Dermis blood vessel endothelial cell (primary cell): ENCODE measurements around the gene KCNMA1. TPM values are rescaled to one million over a fixed set of nuclear protein-coding genes. Genes with fewer than 3 reads are reported as not detected.
"Not testable (repeated sequence)": the region's sequence is repeated elsewhere in the genome, so short reads cannot be mapped to it uniquely, and the experiment has no call there.

Experiments
- DNase-seq: peaks from one replicate; pipeline ENCODE4 v3.0.0; 2010
- total RNA-seq: library from RNA; depleted of rRNA; stranded (reverse); fragments of >200 nt; gene quantifications from 2 replicates; pipeline ENCODE4 v1.2.3, GENCODE V29; 2014

KCNMA1 gene
- total RNA-seq, 1 donor from 2014 or later = under 0.01 TPM

- DNase-seq = no peak
These were observed 109.8 kb downstream of the KCNMA1 start for GRCh38 chr10:77527839-77528238.

GRCh38 chr10:77526868-77527617, 110.6 kb downstream of the KCNMA1 start:
- DNase-seq = no peak

GRCh38 chr10:77524281-77524711, 113.3 kb downstream of the KCNMA1 start:
- DNase-seq = no peak

GRCh38 chr10:77522268-77522809, 115.3 kb downstream of the KCNMA1 start:
- DNase-seq = no peak

- no peak for DNase-seq
These were observed 116.6 kb downstream of the KCNMA1 start for GRCh38 chr10:77520995-77521394.

- no peak for DNase-seq
These were observed 117.3 kb downstream of the KCNMA1 start for GRCh38 chr10:77520290-77520689.

GRCh38 chr10:77519791-77520190, 117.8 kb downstream of the KCNMA1 start:
- DNase-seq = not testable (repeated sequence)

- no peak for DNase-seq
These were observed 118.7 kb downstream of the KCNMA1 start for GRCh38 chr10:77518910-77519274.

GRCh38 chr10:77518241-77518909, 119.2 kb downstream of the KCNMA1 start:
- DNase-seq = no peak

- DNase-seq = no peak
These were observed 121.0 kb downstream of the KCNMA1 start for GRCh38 chr10:77516575-77516974.

- DNase-seq = no peak
These were observed 122.7 kb downstream of the KCNMA1 start for GRCh38 chr10:77514870-77515269.

- no peak for DNase-seq
These were observed 123.8 kb downstream of the KCNMA1 start for GRCh38 chr10:77513781-77514331.

GRCh38 chr10:77513220-77513619, 124.4 kb downstream of the KCNMA1 start:
- DNase-seq = no peak

- no peak for DNase-seq
These were observed 125.4 kb downstream of the KCNMA1 start for GRCh38 chr10:77512219-77512578.

- no peak for DNase-seq
These were observed 126.0 kb downstream of the KCNMA1 start for GRCh38 chr10:77511498-77512218.

- no peak for DNase-seq
These were observed 126.9 kb downstream of the KCNMA1 start for GRCh38 chr10:77510695-77511094.

- DNase-seq = no peak
These were observed 127.3 kb downstream of the KCNMA1 start for GRCh38 chr10:77510294-77510693.

- no peak for DNase-seq
These were observed 128.2 kb downstream of the KCNMA1 start for GRCh38 chr10:77509391-77509790.

GRCh38 chr10:77507291-77507880, 130.2 kb downstream of the KCNMA1 start:
- no peak for DNase-seq

GRCh38 chr10:77506517-77507200, 130.9 kb downstream of the KCNMA1 start:
- DNase-seq = no peak

GRCh38 chr10:77505431-77506334, 131.9 kb downstream of the KCNMA1 start:
- DNase-seq = no peak
